GM21447 (cell line): ENCODE results near the gene KMO.

Source experiments
- ATAC-seq: cut with Tn5 transposase; IDR thresholded peaks from one replicate; pipeline ENCODE4 v1.9.1; 2021; ENCODE audit not compliant: unreplicated experiment

The KMO gene

GRCh38 chr1:241592273-241592958 is 60.2 kb downstream of the KMO start:
- ATAC-seq: peak; percentile 68

DNA sequence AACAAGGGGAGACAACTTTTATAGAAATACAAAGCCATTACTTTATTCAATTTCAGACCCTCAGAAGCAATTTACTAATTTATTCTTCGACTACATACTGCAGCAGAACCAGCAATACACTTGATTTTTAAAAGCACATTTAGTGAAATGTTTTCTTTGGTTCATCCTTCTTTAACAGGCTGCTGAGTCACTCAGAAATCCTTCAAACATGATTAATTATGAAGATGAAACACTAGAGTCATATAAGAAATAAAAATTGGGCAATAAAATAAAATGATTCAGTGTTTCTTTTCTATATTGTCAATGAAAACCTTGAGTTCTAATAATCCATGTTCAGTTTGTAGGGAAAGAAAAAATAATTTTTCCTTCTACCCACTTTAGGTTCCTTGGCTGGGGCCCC is 61.0 kb downstream of the KMO start:
- ATAC-seq: no peak

DNA sequence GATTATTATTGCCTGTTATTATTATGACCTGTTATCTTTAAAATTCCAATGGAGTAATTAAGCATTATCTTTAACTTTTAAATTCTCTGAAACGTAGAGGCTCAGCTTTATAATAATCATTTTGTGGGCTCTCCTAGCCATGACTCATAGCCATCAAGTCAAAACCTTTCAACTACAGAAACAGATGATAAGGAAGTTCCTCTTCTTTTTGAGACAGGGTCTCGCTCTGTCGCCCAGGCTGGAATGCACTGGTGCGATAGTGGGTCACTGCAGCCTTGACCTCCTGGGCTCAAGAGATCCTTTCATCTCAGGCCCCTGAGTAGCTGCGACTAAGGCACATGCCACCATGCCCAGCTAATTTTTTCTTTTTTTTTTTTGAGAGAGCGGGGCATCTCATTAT is 64.5 kb downstream of the KMO start:
- ATAC-seq: no peak

DNA sequence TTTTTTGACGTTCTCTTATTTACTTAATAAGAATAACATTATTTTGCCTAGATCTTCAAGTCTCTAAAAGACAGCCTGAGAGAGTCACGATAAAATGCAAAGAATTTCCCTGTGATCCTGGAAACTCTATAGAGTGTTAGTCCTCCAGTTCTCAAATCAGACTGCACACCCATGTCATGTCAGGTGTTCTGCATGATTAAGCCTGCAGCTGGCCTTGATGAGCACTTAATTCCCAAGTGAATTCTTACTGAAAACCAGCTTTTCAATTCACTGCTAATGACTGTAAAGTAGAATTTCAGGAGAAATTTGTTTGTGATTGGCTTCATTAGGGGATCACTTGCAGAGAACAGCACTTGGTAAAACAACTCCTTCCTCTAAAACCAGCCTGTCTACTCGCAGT is 66.1 kb downstream of the KMO start:
- peak; percentile 34 for ATAC-seq

DNA sequence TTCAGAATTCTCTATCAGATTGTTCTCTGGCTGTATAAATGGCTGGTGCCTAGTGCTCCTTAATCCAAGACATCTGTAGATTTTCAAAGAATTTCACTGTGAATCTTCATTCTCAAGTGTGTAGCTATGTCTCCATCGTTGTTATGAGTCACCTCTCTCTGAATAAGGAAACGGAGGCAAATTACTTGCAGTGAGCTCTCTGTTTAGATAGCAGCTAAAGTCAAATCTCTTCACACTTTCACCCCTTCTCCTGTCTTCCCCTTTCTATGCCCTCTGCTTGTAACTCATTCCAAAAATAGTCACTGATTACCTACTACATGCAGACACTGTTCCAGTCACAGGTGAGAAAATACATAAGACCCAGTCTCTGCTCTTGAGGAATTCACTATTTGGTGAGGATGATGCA is 68.3 kb downstream of the KMO start:
- peak; percentile 93 for ATAC-seq

DNA sequence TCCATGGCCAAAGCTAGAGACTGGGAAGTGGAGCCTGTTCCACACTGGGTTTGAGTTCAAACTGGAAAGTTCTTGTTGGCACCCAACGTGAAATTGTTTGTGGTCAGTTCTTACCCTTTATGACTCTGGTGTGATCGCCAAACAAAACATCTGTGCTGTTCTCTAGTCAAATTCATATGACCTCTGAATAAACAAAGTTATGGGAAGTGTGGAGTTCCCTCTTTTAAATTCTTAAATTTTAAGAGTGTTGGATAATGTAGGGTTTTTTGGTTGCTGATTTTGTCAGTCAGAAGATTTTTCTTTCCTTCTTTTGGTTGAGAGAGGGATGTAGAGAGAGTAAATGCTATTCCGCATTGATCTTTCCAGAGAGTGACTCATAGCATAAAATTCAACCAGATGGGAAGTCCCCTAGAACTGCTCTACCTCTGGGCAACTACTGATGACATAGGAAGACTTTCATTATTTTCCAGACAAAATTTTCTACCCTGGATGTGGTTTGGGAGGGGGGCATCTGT is 71.6 kb downstream of the KMO start:
- ATAC-seq: no peak

GRCh38 chr1:241605146-241605805 is 73.1 kb downstream of the KMO start:
- no peak for ATAC-seq

- no peak for ATAC-seq
Measured at GRCh38 chr1:241606544-241606943, 74.4 kb downstream of the KMO start.

- ATAC-seq: no peak
Measured at GRCh38 chr1:241607497-241607896, 75.3 kb downstream of the KMO start.

- no peak for ATAC-seq
Measured at GRCh38 chr1:241608379-241609033, 76.3 kb downstream of the KMO start.

DNA sequence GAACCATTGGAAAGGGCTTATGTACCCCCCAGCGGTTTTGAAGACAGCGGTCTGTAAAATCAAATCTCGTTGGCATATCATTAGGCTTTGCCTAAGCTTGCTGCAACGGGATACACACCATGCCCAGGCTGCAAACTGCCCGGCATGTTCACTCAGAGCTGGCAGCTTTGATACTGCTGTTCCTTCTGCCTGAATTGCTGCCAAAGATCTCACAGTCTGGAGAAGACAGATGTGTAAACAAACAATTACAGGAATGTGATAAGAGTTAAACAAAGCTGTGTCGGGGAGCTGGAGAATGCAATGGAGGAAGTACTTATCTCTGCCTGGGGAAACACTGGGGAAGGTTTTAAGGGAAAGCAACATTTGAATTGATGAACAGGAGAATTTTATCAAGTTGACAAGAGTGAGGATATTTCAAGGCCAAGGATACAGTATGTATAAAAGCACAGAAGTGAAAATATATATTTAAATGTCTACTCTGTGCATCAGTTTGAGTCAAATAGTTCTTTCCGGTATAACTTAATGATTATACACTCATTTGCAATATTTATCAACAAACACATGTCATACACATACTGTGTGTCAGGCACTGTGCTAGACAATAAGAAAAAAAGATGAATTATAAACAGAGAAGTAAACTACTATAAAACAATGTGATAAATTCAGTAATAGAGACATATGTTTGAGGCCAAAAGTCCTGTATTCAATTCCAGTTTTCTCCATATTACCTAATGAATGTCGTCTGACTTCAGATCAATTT is 78.1 kb downstream of the KMO start:
- ATAC-seq: no peak

DNA sequence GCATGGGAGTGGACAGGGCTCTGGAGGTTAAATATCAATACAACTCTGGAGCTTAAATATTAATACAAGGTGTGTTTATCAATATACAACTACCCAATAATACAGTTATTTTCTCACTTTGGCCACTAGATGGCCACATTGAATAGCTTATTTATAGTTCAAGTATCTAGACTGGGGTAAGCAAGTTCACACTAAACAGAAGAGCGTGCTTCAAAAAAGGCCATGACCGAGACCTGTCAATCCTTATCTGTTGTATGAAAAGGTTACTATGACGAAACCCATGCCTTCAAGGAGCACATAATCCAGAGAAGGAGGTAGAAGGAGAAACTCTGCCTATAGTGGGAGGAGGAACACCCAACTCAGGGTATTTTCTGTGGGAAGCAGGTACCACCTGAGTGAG is 78.9 kb downstream of the KMO start:
- ATAC-seq: peak; percentile 93

DNA sequence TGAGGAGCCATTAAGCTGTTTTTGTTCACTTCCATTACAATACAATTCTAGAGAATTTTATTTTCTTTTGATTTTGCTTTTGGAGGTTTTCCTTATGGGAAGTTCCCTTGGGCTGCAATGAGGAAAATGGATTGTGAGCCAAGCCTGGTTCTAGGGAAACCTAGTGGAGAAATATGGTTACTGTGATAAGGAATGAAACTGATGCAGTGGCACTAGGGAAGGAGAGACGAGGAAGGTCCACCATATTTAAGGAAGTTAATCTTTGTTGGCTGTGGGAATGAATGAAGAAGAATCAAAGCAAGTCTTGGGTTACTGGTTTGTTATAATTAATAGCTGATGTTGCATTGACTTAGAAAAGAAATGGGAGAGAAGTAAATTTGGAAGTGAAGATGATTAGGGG is 79.6 kb downstream of the KMO start:
- ATAC-seq: no peak

DNA sequence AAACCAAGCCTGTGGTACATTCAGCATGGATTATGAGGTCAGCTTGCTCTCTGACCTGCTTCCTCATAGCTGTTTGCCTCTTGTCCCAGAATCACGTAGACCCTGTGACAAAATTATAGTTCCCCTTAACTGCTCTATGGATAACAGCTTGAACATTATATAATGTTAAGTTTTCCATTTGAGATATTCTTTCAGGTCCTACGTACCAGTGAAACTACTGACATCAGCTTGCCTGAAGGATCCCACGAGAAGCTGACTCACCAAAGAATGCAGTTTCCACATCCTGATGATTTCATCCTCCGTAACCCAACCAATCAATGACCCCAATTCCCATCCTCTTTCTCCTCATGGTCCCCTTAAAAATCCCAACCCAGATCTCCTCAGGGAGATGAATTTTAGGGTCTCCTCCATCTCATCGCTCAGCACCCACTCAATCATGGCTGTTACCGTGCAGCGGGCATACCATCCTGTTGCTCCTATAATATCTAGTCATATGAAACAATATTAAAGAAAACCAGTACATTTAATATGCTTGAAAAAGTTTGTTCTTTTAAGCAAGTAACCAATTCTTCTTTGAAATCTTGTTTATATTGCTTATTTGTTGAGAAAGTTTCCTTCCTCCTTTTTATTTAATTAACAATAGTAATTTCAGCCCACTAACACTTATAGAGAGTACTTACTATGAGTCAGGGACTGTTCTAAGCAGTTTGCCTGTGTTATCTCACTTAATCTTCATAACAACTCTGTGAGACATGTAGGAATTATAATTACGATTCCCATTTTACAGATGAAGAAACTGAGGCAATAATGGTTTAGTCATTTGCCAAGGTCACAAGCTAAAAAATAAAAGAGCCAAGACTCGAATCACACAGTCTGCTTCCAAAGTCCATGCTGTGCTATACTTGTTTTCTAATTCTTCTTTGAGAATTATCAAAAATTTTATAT is 80.6 kb downstream of the KMO start:
- ATAC-seq: no peak

GRCh38 chr1:241614144-241614543 is 82.0 kb downstream of the KMO start:
- ATAC-seq: no peak

- no peak for ATAC-seq
Measured at GRCh38 chr1:241614572-241614971, 82.4 kb downstream of the KMO start.

DNA sequence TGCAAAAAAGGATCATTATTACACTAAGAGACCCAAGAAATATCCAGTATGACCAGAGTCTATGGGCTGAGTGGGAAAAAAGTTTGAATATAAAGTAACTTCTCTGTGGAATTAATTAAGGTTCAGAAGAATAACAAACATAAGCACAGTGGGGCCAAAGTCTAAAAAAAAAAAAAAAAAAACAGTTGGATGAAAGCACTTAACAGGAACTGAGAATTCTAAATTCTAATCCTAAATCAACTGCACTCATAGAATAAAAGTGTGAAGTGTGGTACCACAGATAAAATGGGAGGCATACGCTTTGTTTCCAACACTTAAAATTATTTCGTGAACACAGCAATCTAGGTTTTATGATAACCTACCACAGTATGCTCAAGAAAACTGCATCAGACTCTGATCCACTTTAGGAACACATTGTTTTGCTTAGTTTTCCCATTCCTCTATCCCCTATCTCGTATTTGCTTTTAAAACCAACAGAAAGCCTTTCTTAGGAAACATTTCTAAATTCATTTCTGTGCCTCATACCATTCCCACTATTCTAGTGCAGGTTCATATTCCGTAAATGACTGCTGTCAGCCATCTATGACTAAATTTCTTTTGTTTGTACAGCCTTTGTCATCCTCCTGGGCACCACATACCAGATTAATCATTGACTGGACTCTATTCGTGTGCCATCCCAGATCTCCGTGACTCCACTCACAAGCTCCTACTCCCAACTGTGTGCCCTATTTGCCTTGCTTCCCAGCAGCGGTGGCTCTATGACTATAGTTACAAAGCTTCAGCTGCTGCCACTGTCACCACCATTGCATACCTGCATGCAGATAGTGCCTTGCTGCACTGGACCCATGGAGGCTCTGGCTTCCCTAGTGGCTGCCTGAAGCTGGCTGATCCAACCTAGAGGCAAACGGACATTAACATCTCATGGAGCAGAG is 83.1 kb downstream of the KMO start:
- ATAC-seq: no peak

GRCh38 chr1:241617426-241617825 is 85.2 kb downstream of the KMO start:
- no peak for ATAC-seq

GRCh38 chr1:241622669-241623068 is 90.5 kb downstream of the KMO start:
- ATAC-seq: no peak
